Urothelium cell line (cell line): ENCODE measurements around the gene STBD1.
"Not testable (repeated sequence)": the region's sequence is repeated elsewhere in the genome, so short reads cannot be mapped to it uniquely, and the experiment has no call there.

ENCODE experiments used
- DNase-seq: peaks from one replicate; pipeline ENCODE4 v3.0.0; 2011; ENCODE audit warnings: low spot score, mixed read lengths
- FAIRE-seq: peaks from 2 replicates; lab custom pipeline; 2011; peaks lifted over from hg19 to GRCh38; lab: Jason Lieb, UNC

The STBD1 gene

DNA sequence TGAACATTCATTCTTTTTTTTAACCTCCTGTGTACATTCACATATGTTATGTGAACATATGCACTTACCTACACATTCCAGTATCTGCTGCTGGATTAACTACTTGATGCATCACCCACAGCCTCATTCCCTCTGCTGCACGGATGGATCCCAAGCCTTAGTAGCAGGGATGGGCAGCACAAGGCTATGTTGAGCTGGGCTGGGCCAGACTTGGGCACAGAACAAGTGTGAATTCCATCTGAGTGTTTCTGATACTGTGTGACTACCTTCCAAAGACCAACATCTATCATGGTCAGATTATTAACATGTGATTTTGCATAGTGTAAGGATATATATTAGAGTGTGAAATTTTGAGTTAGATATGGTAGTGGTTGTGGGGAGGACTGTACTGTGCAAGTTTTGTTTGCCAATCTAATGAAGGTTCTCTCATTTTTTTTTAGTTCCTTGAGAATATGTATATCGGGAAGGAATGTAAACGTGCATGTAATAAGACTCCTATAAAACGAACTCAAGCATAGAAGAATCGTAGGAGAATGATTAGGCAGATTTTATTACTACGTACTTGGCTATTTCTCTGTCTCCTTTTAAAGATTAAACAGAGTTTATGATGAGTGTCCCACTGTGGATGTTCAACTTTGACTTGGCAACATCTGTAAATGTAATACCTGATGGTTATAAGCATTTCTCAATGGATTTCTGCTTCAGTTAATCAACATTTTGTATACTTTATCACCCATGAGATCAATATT lies 23.4 kb upstream of the STBD1 start:
- FAIRE-seq (no peak), DNase-seq (no peak)

- DNase-seq (no peak), FAIRE-seq (no peak)
Measured at GRCh38 chr4:76283900-76284299, 22.6 kb upstream of the STBD1 start.

DNA sequence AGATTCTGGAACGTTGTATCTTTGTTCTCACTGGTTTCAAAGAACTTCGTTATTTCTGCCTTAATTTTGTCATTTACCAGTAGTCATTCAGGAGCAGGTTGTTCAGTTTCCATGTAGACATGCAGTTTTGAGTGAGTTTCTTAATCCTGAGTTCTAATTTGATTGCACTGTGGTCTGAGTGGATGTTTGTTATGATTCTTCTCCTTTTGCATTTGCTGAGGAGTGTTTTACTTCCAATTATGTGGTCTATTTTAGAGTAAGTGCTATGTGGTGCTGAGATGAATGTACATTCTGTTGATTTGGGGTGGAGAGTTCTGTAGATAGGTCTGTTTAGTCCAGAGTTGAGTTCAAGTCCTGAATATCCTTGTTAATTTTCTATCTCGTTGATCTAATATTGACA lies 18.7 kb upstream of the STBD1 start:
- DNase-seq, FAIRE-seq: not testable (repeated sequence)

- FAIRE-seq (no peak), DNase-seq (no peak)
Measured at GRCh38 chr4:76292730-76293129, 13.8 kb upstream of the STBD1 start.

GRCh38 chr4:76293772-76294171 lies 12.8 kb upstream of the STBD1 start:
- DNase-seq (no peak), FAIRE-seq (no peak)

DNA sequence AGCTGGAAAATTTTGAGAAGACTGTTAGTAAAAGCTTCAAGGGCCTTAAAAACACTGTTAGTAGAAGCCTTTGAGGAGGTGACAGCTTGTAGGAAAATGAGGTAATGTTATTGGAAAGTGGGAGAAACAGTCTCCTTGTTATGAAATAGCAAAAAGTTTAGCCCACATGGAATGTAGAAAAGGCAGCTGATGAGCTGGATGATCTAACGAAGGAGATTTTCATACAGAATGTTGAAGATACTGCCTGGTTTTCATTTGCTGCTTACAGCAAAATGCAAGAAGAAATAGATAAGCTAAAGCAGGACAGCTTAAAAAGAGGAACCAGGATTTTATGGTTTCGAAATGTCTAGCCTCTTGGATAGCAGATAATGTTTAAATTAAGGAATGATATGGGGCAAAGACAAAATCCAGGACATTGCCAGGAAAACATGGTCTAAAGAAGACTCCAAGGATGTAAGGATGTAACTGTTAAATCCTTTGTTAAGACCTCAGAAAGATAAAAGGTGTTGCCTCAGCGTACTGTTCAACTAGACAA lies 10.2 kb upstream of the STBD1 start:
- FAIRE-seq (no peak), DNase-seq (no peak)

GRCh38 chr4:76298227-76298626 lies 8.3 kb upstream of the STBD1 start:
- no peak for FAIRE-seq
- no peak for DNase-seq

DNA sequence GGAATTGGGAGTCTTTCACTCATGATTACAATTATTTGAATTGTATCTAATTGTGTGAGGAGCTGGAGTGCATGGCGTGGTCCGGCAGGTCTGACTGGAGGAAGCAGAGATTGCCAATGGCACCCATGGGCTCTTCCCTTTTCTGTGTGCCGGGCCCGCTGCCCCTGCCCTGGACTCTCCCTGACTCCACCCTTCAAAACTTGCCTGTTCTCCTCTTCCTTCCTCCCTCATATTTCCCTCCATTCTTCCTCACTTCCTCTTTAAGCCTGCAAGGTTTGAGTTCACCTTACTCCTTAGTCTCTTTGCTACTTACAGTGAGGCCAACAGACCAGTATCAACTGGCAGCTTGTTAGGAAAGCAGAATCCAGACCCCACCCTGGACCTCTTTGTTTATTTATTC lies 6.5 kb upstream of the STBD1 start:
- DNase-seq (no peak), FAIRE-seq (no peak)

DNA sequence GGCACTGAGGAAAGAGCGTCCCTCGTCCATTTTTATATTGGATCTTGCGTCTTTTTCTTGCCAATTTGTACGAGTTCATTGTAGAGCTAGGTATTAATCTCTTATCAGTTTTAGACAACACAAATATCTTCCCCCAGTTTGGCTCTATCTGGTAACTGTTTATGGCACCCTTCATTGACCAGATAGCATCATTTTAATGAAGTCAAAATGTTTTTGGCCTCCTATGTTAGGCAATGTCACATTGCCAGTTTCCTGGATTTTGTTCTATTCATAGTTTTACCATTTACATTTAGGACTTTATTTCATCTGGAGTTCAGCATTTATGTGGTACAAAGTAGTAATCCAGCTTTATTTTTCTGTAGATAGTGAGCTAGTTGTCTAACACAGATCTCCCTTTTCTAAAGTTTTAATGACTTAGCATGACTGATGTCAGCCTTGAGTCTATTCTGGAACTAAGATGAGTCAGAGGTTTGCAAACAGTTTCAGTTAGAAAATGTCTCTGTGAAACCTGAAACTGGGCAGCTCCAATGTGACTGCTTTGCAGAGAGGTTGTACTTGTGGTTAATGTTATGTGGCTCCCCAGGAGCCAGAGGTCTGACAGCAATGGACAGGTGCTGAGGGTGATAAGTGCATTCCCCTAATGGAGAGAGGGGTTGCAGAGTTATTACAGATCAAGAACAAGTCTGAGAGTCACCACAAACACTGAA lies 5.3 kb upstream of the STBD1 start:
- FAIRE-seq (no peak), DNase-seq (peak; percentile 77)

DNA sequence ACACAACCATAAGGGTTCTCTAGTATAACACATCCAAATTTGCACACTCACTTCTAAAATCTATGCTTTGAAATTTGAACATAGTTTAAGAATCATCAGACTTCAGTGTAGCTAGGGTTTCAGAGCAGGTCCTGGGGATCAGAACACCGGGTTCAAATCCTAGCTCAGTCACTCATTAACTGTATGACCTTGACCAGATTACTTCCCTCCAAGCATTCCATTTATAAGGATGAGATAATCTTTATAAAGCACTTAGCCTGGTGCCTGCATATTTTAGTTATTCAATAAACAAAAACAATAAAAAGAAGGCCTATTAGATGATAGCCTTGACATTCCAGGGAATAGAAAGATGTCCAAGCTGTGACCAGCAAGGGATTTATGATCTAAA lies 4.8 kb upstream of the STBD1 start:
- FAIRE-seq (no peak), DNase-seq (no peak)

GRCh38 chr4:76302826-76303438 lies 3.6 kb upstream of the STBD1 start:
- no peak for FAIRE-seq
- no peak for DNase-seq

DNA sequence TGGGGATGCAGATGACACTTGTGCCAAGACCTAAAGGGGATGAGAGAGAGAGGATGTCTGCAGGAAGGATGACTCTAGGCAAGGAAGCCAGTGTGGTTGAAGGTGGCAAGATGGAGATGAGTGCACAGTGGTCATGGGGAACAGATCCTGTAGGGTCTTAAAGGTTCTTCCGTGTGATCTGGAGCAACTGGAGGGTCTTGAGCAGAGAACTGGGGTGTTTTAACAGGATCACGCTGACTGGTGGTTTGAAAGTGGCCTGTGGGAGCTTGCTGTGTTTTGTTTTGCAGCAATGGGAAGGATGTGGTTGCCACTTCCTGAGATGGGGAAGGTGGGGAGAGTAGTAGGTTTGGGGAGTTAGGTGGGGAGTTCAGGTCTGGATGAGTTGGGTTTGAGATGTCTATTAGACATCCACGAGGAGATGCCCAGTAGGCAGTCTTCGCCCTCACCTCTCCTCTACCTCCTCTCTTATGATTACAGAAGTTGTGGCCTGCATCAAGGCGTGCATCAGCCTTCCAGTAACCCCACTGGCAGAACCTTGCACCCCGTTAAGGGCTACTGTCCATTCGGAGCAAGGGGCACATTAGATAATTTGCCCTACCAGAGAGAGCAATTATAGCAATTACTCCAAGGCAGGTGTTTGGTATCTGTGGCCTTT lies 1.4 kb upstream of the STBD1 start:
- no peak for DNase-seq
- FAIRE-seq: no peak

GRCh38 chr4:76306882-76307659 lies 538 bp downstream of the STBD1 start:
- FAIRE-seq (no peak), DNase-seq (peak; percentile 81)

DNA sequence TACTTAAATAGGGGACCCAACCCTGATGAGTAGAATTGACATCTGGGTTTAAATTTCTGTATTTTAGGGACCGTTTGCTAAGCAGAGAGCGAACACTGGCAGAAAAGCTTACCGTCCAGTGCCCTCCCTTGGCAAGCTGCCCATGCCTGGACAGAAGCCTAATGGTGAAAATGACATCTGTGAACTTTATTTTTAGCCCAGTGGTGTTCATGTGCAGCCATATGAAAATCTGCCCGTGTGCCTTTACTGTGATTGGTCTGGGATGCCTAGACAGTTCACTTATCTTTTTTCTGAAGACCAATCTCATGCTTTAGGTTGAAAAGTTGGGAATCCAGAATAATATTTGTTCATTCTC lies 1.1 kb downstream of the STBD1 start:
- FAIRE-seq (no peak), DNase-seq (no peak)

- DNase-seq: no peak
- no peak for FAIRE-seq
Measured at GRCh38 chr4:76308548-76308947, 2.0 kb downstream of the STBD1 start.

- DNase-seq (no peak), FAIRE-seq (no peak)
Measured at GRCh38 chr4:76309939-76310550, 3.5 kb downstream of the STBD1 start.

GRCh38 chr4:76310683-76311082 lies 4.2 kb downstream of the STBD1 start:
- DNase-seq (no peak), FAIRE-seq (no peak)

- FAIRE-seq (no peak), DNase-seq (no peak)
Measured at GRCh38 chr4:76311896-76312331, 5.4 kb downstream of the STBD1 start.

DNA sequence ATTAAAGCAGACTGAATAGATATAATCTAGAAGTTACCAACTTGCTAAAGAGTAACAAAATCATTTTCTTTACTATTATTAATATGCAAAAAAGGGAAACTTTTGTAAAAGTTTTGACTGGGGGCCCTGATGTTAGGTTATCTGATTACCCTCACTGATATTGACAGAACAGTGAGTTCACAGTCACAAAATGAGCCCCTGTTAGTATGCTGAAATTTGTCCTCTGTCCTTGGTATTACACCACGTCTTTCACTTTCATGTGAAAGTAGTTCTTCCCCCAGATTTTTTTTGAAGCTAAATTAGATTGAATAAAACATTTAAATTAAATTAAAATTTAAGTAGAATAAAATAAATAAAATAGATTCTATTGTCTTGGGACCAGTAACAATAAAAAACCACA lies 5.9 kb downstream of the STBD1 start:
- DNase-seq: no peak
- no peak for FAIRE-seq

- no peak for DNase-seq
- no peak for FAIRE-seq
Measured at GRCh38 chr4:76313547-76313946, 7.0 kb downstream of the STBD1 start.
